ENCODE measurements around the gene MINDY1.

- TF ChIP-seq CTCF (IDR thresholded peaks at IDR 0.05) (no peak), EZH2 (IDR thresholded peaks at IDR 0.05; ENCODE audit: borderline replicate concordance, insufficient read depth, low read depth, low read length, poor library complexity, severe bottlenecking) (no peak)
Observed at GRCh38 chr1:150976879-150977694, 29.6 kb downstream of the MINDY1 start.

Measured in B cell (primary cell).